Measurements from ENCODE around the gene SBF2.

DNA sequence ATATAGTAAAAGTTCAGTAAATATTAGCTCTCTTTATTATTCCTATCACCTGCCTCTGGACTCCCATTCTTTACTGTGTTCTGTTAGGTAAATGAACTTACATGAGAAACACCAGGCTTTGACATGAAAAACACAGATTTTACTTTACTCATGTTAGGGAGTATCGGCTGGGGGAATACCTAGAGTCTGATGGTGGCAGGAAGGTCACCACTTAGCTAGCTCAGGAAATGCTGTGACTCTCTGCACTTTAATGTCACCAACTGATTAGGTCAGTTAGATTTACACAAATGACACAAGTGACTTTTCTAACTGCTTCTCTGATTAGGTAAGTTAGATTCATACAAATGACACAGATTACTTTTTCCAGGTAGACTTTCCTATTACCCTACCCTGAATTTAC is 405.1 kb downstream of the SBF2 start:
- TF ChIP-seq, protein P1, sequence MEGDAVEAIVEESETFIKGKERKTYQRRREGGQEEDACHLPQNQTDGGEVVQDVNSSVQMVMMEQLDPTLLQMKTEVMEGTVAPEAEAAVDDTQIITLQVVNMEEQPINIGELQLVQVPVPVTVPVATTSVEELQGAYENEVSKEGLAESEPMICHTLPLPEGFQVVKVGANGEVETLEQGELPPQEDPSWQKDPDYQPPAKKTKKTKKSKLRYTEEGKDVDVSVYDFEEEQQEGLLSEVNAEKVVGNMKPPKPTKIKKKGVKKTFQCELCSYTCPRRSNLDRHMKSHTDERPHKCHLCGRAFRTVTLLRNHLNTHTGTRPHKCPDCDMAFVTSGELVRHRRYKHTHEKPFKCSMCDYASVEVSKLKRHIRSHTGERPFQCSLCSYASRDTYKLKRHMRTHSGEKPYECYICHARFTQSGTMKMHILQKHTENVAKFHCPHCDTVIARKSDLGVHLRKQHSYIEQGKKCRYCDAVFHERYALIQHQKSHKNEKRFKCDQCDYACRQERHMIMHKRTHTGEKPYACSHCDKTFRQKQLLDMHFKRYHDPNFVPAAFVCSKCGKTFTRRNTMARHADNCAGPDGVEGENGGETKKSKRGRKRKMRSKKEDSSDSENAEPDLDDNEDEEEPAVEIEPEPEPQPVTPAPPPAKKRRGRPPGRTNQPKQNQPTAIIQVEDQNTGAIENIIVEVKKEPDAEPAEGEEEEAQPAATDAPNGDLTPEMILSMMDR (optimal IDR thresholded peaks at IDR 0.05 in 1 of 3, IDR thresholded peaks at IDR 0.05 in 1 of 3, conservative IDR thresholded peaks at IDR 0.05 in 1 of 3; ENCODE audit: extremely low read depth in 1 of 3, insufficient read depth in 2 of 3, low read length in 3 of 3) = no peak
- TF ChIP-seq EZH2 (IDR thresholded peaks at IDR 0.05; ENCODE audit: low read length) = no peak

All from keratinocyte (primary cell).